ENCODE data around the gene WBP11.

The WBP11 gene

GRCh38 chr12:14849661-14850060, 46.4 kb upstream of the WBP11 start:
- no peak overlapping the region for H3K27ac ChIP-seq (ENCODE audit: low read depth, low read length, poor library complexity, severe bottlenecking)
- H3F3A ChIP-seq (ENCODE audit: insufficient read depth, low read length): no peaks in the 10 kb centered on the region
- no peak overlapping the region for H3K9ac ChIP-seq (ENCODE audit: low read length)
- no peaks in the 10 kb centered on the region for H4K20me1 ChIP-seq (ENCODE audit: insufficient read depth, low read length)
- no peak overlapping the region for H2AFZ ChIP-seq (ENCODE audit: low read length)
- no peaks in the 10 kb centered on the region for H3K36me3 ChIP-seq (ENCODE audit: insufficient read depth, low read length)
- no peaks in the 10 kb centered on the region for H3K9me3 ChIP-seq (ENCODE audit: low read length)
- H3K79me2 ChIP-seq (ENCODE audit: insufficient read depth, low read length): no peaks in the 10 kb centered on the region
- H3K4me1 ChIP-seq (ENCODE audit: insufficient read depth, low read length, severe bottlenecking): peaks cover 22% of the 10 kb centered on the region
- H3K27me3 ChIP-seq (ENCODE audit: insufficient read depth, low read length): no peaks in the 10 kb centered on the region
- no peak overlapping the region for H3K4me2 ChIP-seq (ENCODE audit: low read length)
- no peak for TF ChIP-seq EZH2 (IDR thresholded peaks at IDR 0.05; ENCODE audit: borderline replicate concordance, low read length)
- TF ChIP-seq CTCF (IDR thresholded peaks at IDR 0.05; ENCODE audit: low read length): no peak
- H3K4me3 ChIP-seq (ENCODE audit: low read depth, low read length, poor library complexity, severe bottlenecking): no peak overlapping the region
- no peaks in the 10 kb centered on the region for H3K9me2 ChIP-seq (ENCODE audit: low read depth, low read length)

GRCh38 chr12:14846876-14847580, 43.8 kb upstream of the WBP11 start:
- no peak overlapping the region for H3K9ac ChIP-seq (ENCODE audit: low read length)
- no peak overlapping the region for H2AFZ ChIP-seq (ENCODE audit: low read length)
- H3K36me3 ChIP-seq (ENCODE audit: insufficient read depth, low read length): no peaks in the 10 kb centered on the region
- TF ChIP-seq CTCF (IDR thresholded peaks at IDR 0.05; ENCODE audit: low read length) (no peak), EZH2 (IDR thresholded peaks at IDR 0.05; ENCODE audit: borderline replicate concordance, low read length) (no peak)
- H3K4me3 ChIP-seq (ENCODE audit: low read depth, low read length, poor library complexity, severe bottlenecking): no peak overlapping the region
- H3K4me1 ChIP-seq (ENCODE audit: insufficient read depth, low read length, severe bottlenecking): peaks cover 14% of the 10 kb centered on the region
- no peaks in the 10 kb centered on the region for H3K27me3 ChIP-seq (ENCODE audit: insufficient read depth, low read length)
- no peaks in the 10 kb centered on the region for H3K9me3 ChIP-seq (ENCODE audit: low read length)
- no peaks in the 10 kb centered on the region for H3F3A ChIP-seq (ENCODE audit: insufficient read depth, low read length)
- no peaks in the 10 kb centered on the region for H3K9me2 ChIP-seq (ENCODE audit: low read depth, low read length)
- H4K20me1 ChIP-seq (ENCODE audit: insufficient read depth, low read length): no peaks in the 10 kb centered on the region
- no peak overlapping the region for H3K27ac ChIP-seq (ENCODE audit: low read depth, low read length, poor library complexity, severe bottlenecking)
- no peak overlapping the region for H3K4me2 ChIP-seq (ENCODE audit: low read length)
- no peaks in the 10 kb centered on the region for H3K79me2 ChIP-seq (ENCODE audit: insufficient read depth, low read length)

GRCh38 chr12:14846042-14846587, 42.8 kb upstream of the WBP11 start:
- no peak overlapping the region for H2AFZ ChIP-seq (ENCODE audit: low read length)

More at GRCh38 chr12:14846042-14846587, 42.8 kb upstream of the WBP11 start:
- Histone ChIP-seq H3K4me2 (ENCODE audit: low read length) (no peak overlapping the region), H3K36me3 (ENCODE audit: insufficient read depth, low read length) (no peaks in the 10 kb centered on the region), H3K9ac (ENCODE audit: low read length) (no peak overlapping the region), H3K27ac (ENCODE audit: low read depth, low read length, poor library complexity, severe bottlenecking) (no peak overlapping the region), H3K4me1 (ENCODE audit: insufficient read depth, low read length, severe bottlenecking) (peaks cover 6% of the 10 kb centered on the region), H3K9me3 (ENCODE audit: low read length) (no peaks in the 10 kb centered on the region), H3K9me2 (ENCODE audit: low read depth, low read length) (no peaks in the 10 kb centered on the region), H3F3A (ENCODE audit: insufficient read depth, low read length) (no peaks in the 10 kb centered on the region), H4K20me1 (ENCODE audit: insufficient read depth, low read length) (no peaks in the 10 kb centered on the region), H3K4me3 (ENCODE audit: low read depth, low read length, poor library complexity, severe bottlenecking) (no peak overlapping the region), H3K79me2 (ENCODE audit: insufficient read depth, low read length) (no peaks in the 10 kb centered on the region), H3K27me3 (ENCODE audit: insufficient read depth, low read length) (no peaks in the 10 kb centered on the region)
- no peak for TF ChIP-seq CTCF (IDR thresholded peaks at IDR 0.05; ENCODE audit: low read length)
- TF ChIP-seq EZH2 (IDR thresholded peaks at IDR 0.05; ENCODE audit: borderline replicate concordance, low read length): no peak

Data from OCI-LY1 (cell line).